ENCODE measurements around the gene CCDC13.

The CCDC13 gene

DNA sequence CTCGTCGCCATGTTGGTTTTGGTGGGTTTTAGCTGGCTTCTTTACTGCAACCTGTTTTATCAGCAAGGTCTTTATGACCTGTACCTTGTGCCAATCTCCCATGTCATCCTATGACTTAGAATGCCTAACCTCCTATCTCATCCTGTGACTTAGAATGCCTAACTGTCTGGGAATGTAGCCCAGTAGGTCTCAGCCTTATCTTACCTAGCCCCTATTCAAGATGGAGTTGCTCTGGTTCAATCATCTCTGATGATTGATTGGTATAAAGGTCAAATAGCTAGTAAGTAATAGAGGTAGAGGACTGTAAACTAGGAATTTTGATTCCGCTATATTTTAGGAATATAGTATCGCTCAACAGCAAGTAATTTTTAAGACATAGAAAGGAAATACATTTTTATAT is 34.9 kb upstream of the CCDC13 start:
- Histone ChIP-seq H3K36me3 (ENCODE audit: control insufficient read depth in 2 of 2, insufficient read depth in 2 of 2, low read length in 2 of 2) (no peaks in the 10 kb centered on the region), H3K27me3 (ENCODE audit: control insufficient read depth in 2 of 2, insufficient read depth in 2 of 2, low read length in 2 of 2) (no peaks in the 10 kb centered on the region), H3K9me3 (ENCODE audit: control insufficient read depth in 2 of 2, low read length in 2 of 2) (no peaks in the 10 kb centered on the region), H3K4me1 (ENCODE audit: control insufficient read depth in 2 of 2, insufficient read depth in 2 of 2, low read length in 2 of 2) (peaks cover 15 to 23% of the 10 kb centered on the region in 2 donors), H3K9ac (ENCODE audit: low read depth in 1 of 2, low read length in 2 of 2) (no peak overlapping the region), H3K4me3 (ENCODE audit: low read length in 2 of 2) (no peak overlapping the region), H3K27ac (ENCODE audit: low read depth in 2 of 2, low read length in 2 of 2) (no peak overlapping the region)

DNA sequence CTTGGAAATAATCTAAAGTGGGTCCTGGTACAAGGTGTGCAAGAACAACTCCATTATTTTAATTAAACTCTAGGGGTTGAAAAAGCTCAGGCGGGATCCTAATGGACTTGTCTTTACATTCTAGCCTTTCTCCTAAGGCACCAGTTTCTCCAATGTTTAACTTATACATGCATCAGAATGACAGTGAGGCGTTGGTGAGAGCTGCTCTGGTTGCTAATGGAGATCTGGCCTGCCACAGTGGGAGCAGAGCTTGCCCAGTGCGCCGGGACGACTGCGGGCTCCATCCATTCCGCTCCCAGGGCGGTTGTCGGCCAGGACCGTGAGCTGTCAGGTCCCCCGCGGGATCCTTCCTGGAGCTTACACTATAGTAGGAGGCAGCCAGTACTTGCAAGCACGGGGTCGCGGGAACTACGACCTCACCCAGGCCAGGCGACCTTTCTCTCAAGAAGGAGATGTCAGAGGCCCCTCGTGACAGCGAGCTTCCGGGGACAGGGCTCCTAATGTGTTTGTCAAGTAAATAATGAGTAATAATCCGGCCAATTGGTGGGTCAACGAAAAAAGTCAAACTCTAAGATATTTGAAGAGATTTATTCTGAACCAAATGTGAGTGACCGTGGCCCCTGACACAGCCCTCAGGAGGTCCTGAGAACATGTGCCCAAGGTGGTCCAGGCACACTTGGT is 32.2 kb upstream of the CCDC13 start:
- Histone ChIP-seq H3K9me3 (ENCODE audit: control insufficient read depth in 2 of 2, low read length in 2 of 2) (no peaks in the 10 kb centered on the region), H3K27me3 (ENCODE audit: control insufficient read depth in 2 of 2, insufficient read depth in 2 of 2, low read length in 2 of 2) (no peaks in the 10 kb centered on the region), H3K36me3 (ENCODE audit: control insufficient read depth in 2 of 2, insufficient read depth in 2 of 2, low read length in 2 of 2) (no peaks in the 10 kb centered on the region), H3K4me3 (ENCODE audit: low read length in 2 of 2) (peak overlapping the region; percentile 76 to 82), H3K27ac (ENCODE audit: low read depth in 2 of 2, low read length in 2 of 2) (peak overlapping the region; percentile 92 to 99), H3K4me1 (ENCODE audit: control insufficient read depth in 2 of 2, insufficient read depth in 2 of 2, low read length in 2 of 2) (peaks cover 11 to 21% of the 10 kb centered on the region in 2 donors), H3K9ac (ENCODE audit: low read depth in 1 of 2, low read length in 2 of 2) (peak overlapping the region; percentile 91 to 100)

DNA sequence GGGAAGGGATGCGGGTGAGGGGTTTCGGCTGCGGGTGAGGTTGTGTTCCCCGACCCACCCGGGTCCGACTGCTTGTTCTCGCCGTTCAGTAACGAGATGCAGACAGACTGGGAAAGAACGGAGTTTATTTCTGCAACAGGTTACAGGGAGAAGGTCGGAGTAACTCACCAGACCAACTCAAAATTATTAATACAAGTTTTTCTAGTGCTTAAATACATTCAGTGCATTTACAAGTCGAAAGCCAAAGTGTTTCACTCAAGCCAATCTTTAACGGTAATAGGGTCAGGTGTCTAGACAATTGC is 31.7 kb upstream of the CCDC13 start:
- Histone ChIP-seq H3K27ac (ENCODE audit: low read depth in 2 of 2, low read length in 2 of 2) (peak overlapping the region; percentile 92 to 99), H3K9me3 (ENCODE audit: control insufficient read depth in 2 of 2, low read length in 2 of 2) (no peaks in the 10 kb centered on the region), H3K4me1 (ENCODE audit: control insufficient read depth in 2 of 2, insufficient read depth in 2 of 2, low read length in 2 of 2) (peaks cover 12 to 21% of the 10 kb centered on the region in 2 donors), H3K9ac (ENCODE audit: low read depth in 1 of 2, low read length in 2 of 2) (peak overlapping the region; percentile 91 to 100), H3K4me3 (ENCODE audit: low read length in 2 of 2) (peak overlapping the region; percentile 76 to 82), H3K27me3 (ENCODE audit: control insufficient read depth in 2 of 2, insufficient read depth in 2 of 2, low read length in 2 of 2) (no peaks in the 10 kb centered on the region), H3K36me3 (ENCODE audit: control insufficient read depth in 2 of 2, insufficient read depth in 2 of 2, low read length in 2 of 2) (no peaks in the 10 kb centered on the region)

- Histone ChIP-seq H3K36me3 (ENCODE audit: control insufficient read depth in 2 of 2, insufficient read depth in 2 of 2, low read length in 2 of 2) (no peaks in the 10 kb centered on the region), H3K4me1 (ENCODE audit: control insufficient read depth in 2 of 2, insufficient read depth in 2 of 2, low read length in 2 of 2) (peaks cover 12 to 21% of the 10 kb centered on the region in 2 donors), H3K9ac (ENCODE audit: low read depth in 1 of 2, low read length in 2 of 2) (peak within 1 kb of the TSS; percentile 96 to 100), H3K4me3 (ENCODE audit: low read length in 2 of 2) (peak within 1 kb of the TSS; percentile 76 to 82), H3K27ac (ENCODE audit: low read depth in 2 of 2, low read length in 2 of 2) (peak within 1 kb of the TSS; percentile 99), H3K27me3 (ENCODE audit: control insufficient read depth in 2 of 2, insufficient read depth in 2 of 2, low read length in 2 of 2) (no peaks in the 10 kb centered on the region), H3K9me3 (ENCODE audit: control insufficient read depth in 2 of 2, low read length in 2 of 2) (no peaks in the 10 kb centered on the region)
Observed at GRCh38 chr3:42804106-42804830, 31.2 kb upstream of the CCDC13 start, which contains the start of gene HIGD1A. Gene HIGD1A, minus strand, starts transcription at chr3:42804490. Its CDS starts 10,237 bp downstream, at chr3:42794253.

DNA sequence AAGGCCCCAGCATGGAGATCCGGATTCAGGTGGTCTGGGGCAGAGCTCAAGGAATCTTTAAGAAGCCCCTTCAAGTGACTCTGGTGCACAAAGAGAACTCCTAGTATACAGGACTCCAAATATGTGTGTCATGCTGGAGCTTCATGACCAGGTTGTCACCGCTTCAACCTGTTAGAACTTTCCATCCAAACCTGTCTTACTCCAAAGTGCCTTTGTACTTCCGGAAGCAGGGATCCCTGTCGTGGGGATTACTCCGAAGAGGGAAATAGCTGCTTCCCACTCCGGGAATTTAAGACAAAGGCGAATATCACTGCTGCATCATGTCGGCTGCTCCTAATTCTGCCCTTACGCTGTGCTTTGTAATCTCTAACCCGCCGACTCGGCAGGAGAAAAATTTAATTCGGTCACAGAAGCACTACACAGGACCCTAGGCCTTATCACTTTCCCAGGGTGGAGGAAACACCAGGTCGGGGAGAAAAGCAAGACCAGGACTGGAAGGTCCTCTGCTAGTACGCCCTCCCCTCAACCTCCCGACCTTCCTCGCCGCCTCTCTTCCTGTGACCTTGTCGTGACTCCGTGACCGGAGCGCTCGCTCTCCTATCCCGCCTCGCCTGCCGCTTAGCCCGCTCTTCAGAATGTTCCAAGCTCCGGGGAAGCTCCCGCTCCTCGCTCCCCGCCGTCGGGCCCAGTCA is 30.5 kb upstream of the CCDC13 start:
- Histone ChIP-seq H3K27ac (ENCODE audit: low read depth in 2 of 2, low read length in 2 of 2) (peak overlapping the region; percentile 99), H3K4me1 (ENCODE audit: control insufficient read depth in 2 of 2, insufficient read depth in 2 of 2, low read length in 2 of 2) (peaks cover 12 to 21% of the 10 kb centered on the region in 2 donors), H3K36me3 (ENCODE audit: control insufficient read depth in 2 of 2, insufficient read depth in 2 of 2, low read length in 2 of 2) (no peaks in the 10 kb centered on the region), H3K9ac (ENCODE audit: low read depth in 1 of 2, low read length in 2 of 2) (peak overlapping the region; percentile 96 to 100), H3K4me3 (ENCODE audit: low read length in 2 of 2) (peak overlapping the region; percentile 76 to 82), H3K27me3 (ENCODE audit: control insufficient read depth in 2 of 2, insufficient read depth in 2 of 2, low read length in 2 of 2) (no peaks in the 10 kb centered on the region), H3K9me3 (ENCODE audit: control insufficient read depth in 2 of 2, low read length in 2 of 2) (no peaks in the 10 kb centered on the region)

GRCh38 chr3:42802876-42803413 is 29.9 kb upstream of the CCDC13 start:
- Histone ChIP-seq H3K4me3 (ENCODE audit: low read length in 2 of 2) (peak overlapping the region; percentile 76 to 82), H3K9me3 (ENCODE audit: control insufficient read depth in 2 of 2, low read length in 2 of 2) (no peaks in the 10 kb centered on the region), H3K27me3 (ENCODE audit: control insufficient read depth in 2 of 2, insufficient read depth in 2 of 2, low read length in 2 of 2) (no peaks in the 10 kb centered on the region), H3K36me3 (ENCODE audit: control insufficient read depth in 2 of 2, insufficient read depth in 2 of 2, low read length in 2 of 2) (no peaks in the 10 kb centered on the region), H3K9ac (ENCODE audit: low read depth in 1 of 2, low read length in 2 of 2) (peak overlapping the region; percentile 96 to 100), H3K4me1 (ENCODE audit: control insufficient read depth in 2 of 2, insufficient read depth in 2 of 2, low read length in 2 of 2) (peaks cover 12 to 21% of the 10 kb centered on the region in 2 donors), H3K27ac (ENCODE audit: low read depth in 2 of 2, low read length in 2 of 2) (peak overlapping the region; percentile 99)

DNA sequence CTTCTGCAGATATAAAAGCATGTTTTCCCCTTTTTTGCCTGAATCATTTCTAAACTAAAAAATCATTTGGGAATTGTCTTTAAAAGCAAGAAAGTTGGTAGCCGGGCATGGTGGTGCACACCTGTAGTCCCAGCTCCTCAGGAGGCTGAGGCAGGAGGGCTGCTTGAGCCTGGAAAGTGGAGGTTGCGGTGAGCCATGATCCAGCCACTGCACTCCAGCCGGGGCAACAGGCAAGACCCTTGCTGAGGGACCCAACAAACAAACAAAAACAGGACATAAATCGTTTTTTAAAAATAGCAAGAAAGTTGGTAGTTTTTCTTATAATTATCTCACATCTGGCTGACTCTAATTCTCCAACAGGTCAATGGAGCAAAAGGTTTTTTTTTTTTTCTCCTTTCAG is 28.7 kb upstream of the CCDC13 start:
- Histone ChIP-seq H3K9ac (ENCODE audit: low read depth in 1 of 2, low read length in 2 of 2) (peak overlapping the region in 1 of 2 donors; percentile 100), H3K36me3 (ENCODE audit: control insufficient read depth in 2 of 2, insufficient read depth in 2 of 2, low read length in 2 of 2) (no peaks in the 10 kb centered on the region), H3K27ac (ENCODE audit: low read depth in 2 of 2, low read length in 2 of 2) (peak overlapping the region in 1 of 2 donors; percentile 99), H3K4me1 (ENCODE audit: control insufficient read depth in 2 of 2, insufficient read depth in 2 of 2, low read length in 2 of 2) (peaks cover 12 to 21% of the 10 kb centered on the region in 2 donors), H3K27me3 (ENCODE audit: control insufficient read depth in 2 of 2, insufficient read depth in 2 of 2, low read length in 2 of 2) (no peaks in the 10 kb centered on the region), H3K4me3 (ENCODE audit: low read length in 2 of 2) (peak overlapping the region; percentile 76 to 82), H3K9me3 (ENCODE audit: control insufficient read depth in 2 of 2, low read length in 2 of 2) (no peaks in the 10 kb centered on the region)

DNA sequence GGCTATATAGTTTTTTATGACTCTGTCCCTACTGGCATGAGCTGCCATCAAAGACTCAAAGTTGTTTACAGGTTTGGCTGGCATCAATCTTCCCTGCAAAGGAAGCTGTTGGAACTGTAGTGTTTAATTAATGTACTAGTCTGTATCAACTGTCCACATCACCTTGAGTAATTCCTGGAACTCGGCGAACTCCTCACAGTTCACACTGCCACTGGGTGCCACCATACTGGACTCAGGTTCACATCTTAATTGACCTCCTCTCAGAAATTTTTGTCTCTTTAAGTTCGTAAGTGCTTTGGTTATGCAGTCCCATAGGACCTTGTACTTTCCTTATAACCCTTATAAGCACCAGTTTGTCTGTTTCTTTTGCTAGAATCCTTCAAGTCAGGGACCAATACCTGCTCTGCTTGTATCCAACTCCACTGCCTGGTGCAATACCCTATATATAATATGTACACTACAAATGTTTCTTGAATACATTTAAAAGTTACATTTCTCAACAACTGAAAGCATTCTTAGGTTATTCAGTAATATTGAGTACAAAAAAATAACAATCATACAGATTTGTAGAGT is 28.1 kb upstream of the CCDC13 start:
- H3K27ac ChIP-seq (ENCODE audit: low read depth in 2 of 2, low read length in 2 of 2) = peak overlapping the region in 1 of 2 donors; percentile 99
- H3K36me3 ChIP-seq (ENCODE audit: control insufficient read depth in 2 of 2, insufficient read depth in 2 of 2, low read length in 2 of 2) = no peaks in the 10 kb centered on the region
- H3K4me3 ChIP-seq (ENCODE audit: low read length in 2 of 2) = peak overlapping the region; percentile 76 to 82
- H3K4me1 ChIP-seq (ENCODE audit: control insufficient read depth in 2 of 2, insufficient read depth in 2 of 2, low read length in 2 of 2) = peaks cover 12 to 21% of the 10 kb centered on the region in 2 donors
- H3K9ac ChIP-seq (ENCODE audit: low read depth in 1 of 2, low read length in 2 of 2) = peak overlapping the region in 1 of 2 donors; percentile 42
- no peaks in the 10 kb centered on the region for H3K9me3 ChIP-seq (ENCODE audit: control insufficient read depth in 2 of 2, low read length in 2 of 2)
- no peaks in the 10 kb centered on the region for H3K27me3 ChIP-seq (ENCODE audit: control insufficient read depth in 2 of 2, insufficient read depth in 2 of 2, low read length in 2 of 2)

- Histone ChIP-seq H3K9me3 (ENCODE audit: control insufficient read depth in 2 of 2, low read length in 2 of 2) (no peaks in the 10 kb centered on the region), H3K36me3 (ENCODE audit: control insufficient read depth in 2 of 2, insufficient read depth in 2 of 2, low read length in 2 of 2) (no peaks in the 10 kb centered on the region), H3K27ac (ENCODE audit: low read depth in 2 of 2, low read length in 2 of 2) (no peak overlapping the region), H3K9ac (ENCODE audit: low read depth in 1 of 2, low read length in 2 of 2) (no peak overlapping the region), H3K4me1 (ENCODE audit: control insufficient read depth in 2 of 2, insufficient read depth in 2 of 2, low read length in 2 of 2) (peaks cover 11 to 21% of the 10 kb centered on the region in 2 donors), H3K4me3 (ENCODE audit: low read length in 2 of 2) (no peak overlapping the region), H3K27me3 (ENCODE audit: control insufficient read depth in 2 of 2, insufficient read depth in 2 of 2, low read length in 2 of 2) (no peaks in the 10 kb centered on the region)
Observed at GRCh38 chr3:42800251-42800650, 27.2 kb upstream of the CCDC13 start.
